Measurements from ENCODE around the gene LYPD3.

Gene LYPD3

GRCh38 chr19:43478323-43478722, 12.9 kb upstream of the LYPD3 start:
- no peak overlapping the region for H3K4me3 ChIP-seq (ENCODE audit: low read depth, low read length)
- no peak for DNase-seq (ENCODE audit: low read depth)
- TF ChIP-seq CTCF (IDR thresholded peaks at IDR 0.05; ENCODE audit: low read depth, low read length), result no peak

GRCh38 chr19:43476606-43477005, 11.2 kb upstream of the LYPD3 start:
- no peak for TF ChIP-seq MAX (IDR thresholded peaks at IDR 0.05; ENCODE audit: low read depth, low read length)
- TF ChIP-seq POLR2A (IDR thresholded peaks at IDR 0.05; ENCODE audit: extremely low read depth, insufficient read length), result no peak
- no peak for TF ChIP-seq CTCF (IDR thresholded peaks at IDR 0.05; ENCODE audit: low read depth, low read length)
- no peak for TF ChIP-seq MYC (IDR thresholded peaks at IDR 0.05; ENCODE audit: low read depth, low read length)
- DNase-seq (ENCODE audit: low read depth), result no peak

GRCh38 chr19:43474986-43475705, 9.7 kb upstream of the LYPD3 start:
- H3K4me3 ChIP-seq (ENCODE audit: low read depth, low read length), result no peak overlapping the region
- no peak for TF ChIP-seq POLR2A (IDR thresholded peaks at IDR 0.05; ENCODE audit: extremely low read depth, insufficient read length)
- TF ChIP-seq MAX (IDR thresholded peaks at IDR 0.05; ENCODE audit: low read depth, low read length), result no peak
- TF ChIP-seq CTCF (IDR thresholded peaks at IDR 0.05; ENCODE audit: low read depth, low read length), result no peak
- no peak for TF ChIP-seq MYC (IDR thresholded peaks at IDR 0.05; ENCODE audit: low read depth, low read length)
- DNase-seq (ENCODE audit: low read depth), result peak; percentile 74

More at GRCh38 chr19:43476606-43477005, 11.2 kb upstream of the LYPD3 start:
- no peak overlapping the region for H3K4me3 ChIP-seq (ENCODE audit: low read depth, low read length)

GRCh38 chr19:43474487-43474886, 9.1 kb upstream of the LYPD3 start:
- no peak for DNase-seq (ENCODE audit: low read depth)
- no peak for TF ChIP-seq CTCF (IDR thresholded peaks at IDR 0.05; ENCODE audit: low read depth, low read length)
- no peak for TF ChIP-seq POLR2A (IDR thresholded peaks at IDR 0.05; ENCODE audit: extremely low read depth, insufficient read length)
- no peak for TF ChIP-seq MYC (IDR thresholded peaks at IDR 0.05; ENCODE audit: low read depth, low read length)
- TF ChIP-seq MAX (IDR thresholded peaks at IDR 0.05; ENCODE audit: low read depth, low read length), result no peak
- H3K4me3 ChIP-seq (ENCODE audit: low read depth, low read length), result no peak overlapping the region

- no peak overlapping the region for H3K4me3 ChIP-seq (ENCODE audit: low read depth, low read length)
- TF ChIP-seq CTCF (IDR thresholded peaks at IDR 0.05; ENCODE audit: low read depth, low read length) (no peak), POLR2A (IDR thresholded peaks at IDR 0.05; ENCODE audit: extremely low read depth, insufficient read length) (no peak), MYC (IDR thresholded peaks at IDR 0.05; ENCODE audit: low read depth, low read length) (no peak), MAX (IDR thresholded peaks at IDR 0.05; ENCODE audit: low read depth, low read length) (no peak)
- DNase-seq (ENCODE audit: low read depth), result no peak
These were observed 5.7 kb upstream of the LYPD3 start for GRCh38 chr19:43471091-43471490.

GRCh38 chr19:43470288-43470687, 4.9 kb upstream of the LYPD3 start:
- TF ChIP-seq MYC (IDR thresholded peaks at IDR 0.05; ENCODE audit: low read depth, low read length) (no peak), POLR2A (IDR thresholded peaks at IDR 0.05; ENCODE audit: extremely low read depth, insufficient read length) (no peak), MAX (IDR thresholded peaks at IDR 0.05; ENCODE audit: low read depth, low read length) (no peak), CTCF (IDR thresholded peaks at IDR 0.05; ENCODE audit: low read depth, low read length) (no peak)
- no peak for DNase-seq (ENCODE audit: low read depth)
- no peak overlapping the region for H3K4me3 ChIP-seq (ENCODE audit: low read depth, low read length)
